Pancreas (tissue), 10 donors: ENCODE data around the gene MCRIP2. TPM values are rescaled to one million over a fixed set of nuclear protein-coding genes. Genes with fewer than 3 reads are reported as not detected.
A peak's percentile ranks its signal among the peaks of the same experiment; 100 is the strongest.

Experiments
- ATAC-seq, 4 donors: fragments of 200-7000 bp; cut with Tn5 transposase; one replicate each; pipeline versions ENCODE4 v1.8.0 to v1.9.1; 2020; ENCODE audit warnings: mild to moderate bottlenecking in 4 of 4, moderate library complexity in 4 of 4
- DNase-seq, 6 donors: peaks; one replicate each; pipeline ENCODE4 v3.0.0-alpha.2; 2020
- FAIRE-seq: peaks from 2 replicates; lab custom pipeline; 2012; peaks lifted over from hg19 to GRCh38; lab: Jason Lieb, UNC
- H3K27ac ChIP-seq, 4 donors: fragments of 200-600 bp; sonication (generic); 1 replicate in 3 of 4; 2 replicates in 1 of 4; pipeline versions ENCODE4 v1.5.0 to v1.8.0; 2020
- H3K27me3 ChIP-seq, 4 donors: fragments of 200-600 bp; one replicate each; pipeline ENCODE4 v1.8.0; 2021
- H3K36me3 ChIP-seq, 3 donors: fragments of 200-600 bp; sonication (generic) in 1 of 3; one replicate each; pipeline versions ENCODE4 v1.5.0 to v1.8.0; 2020 to 2021
- H3K4me1 ChIP-seq, 3 donors: fragments of 200-600 bp; one replicate each; pipeline ENCODE4 v1.8.0; 2021
- H3K4me3 ChIP-seq, 4 donors: fragments of 200-600 bp; sonication (generic) in 2 of 4; one replicate each; pipeline versions ENCODE4 v1.5.0 to v1.8.0; 2020 to 2021
- H3K9me3 ChIP-seq, 4 donors: fragments of 200-600 bp; one replicate each; pipeline ENCODE4 v1.8.0; 2021
- WGBS, 2 donors: extraction: QIAGEN DNeasy Blood & Tissue Kit; methylation state at CpG; one replicate each; pipeline ENCODE4 v1.1.7; 2013; 5-methylcytosine and 5-hydroxymethylcytosine counted together
- intact Hi-C, 3 donors: fragments of 100-400 bp; cut with DNase I; formaldehyde crosslinking; loops; one replicate each; pipeline versions ENCODE4 v1.11.1 to v1.14.2; 2022
- polyA plus RNA-seq, 2 donors: library from polyadenylated mRNA; stranded (reverse); fragments of 200-250 nt; gene quantifications; one replicate each; pipeline ENCODE4 v1.2.3, GENCODE V29; 2013
- total RNA-seq, 6 donors: library from RNA; stranded (reverse); fragmentation: NEBNext Ultra II Directional in 4 of 6; extraction: Animal tissue kit (Norgen Biotek cat#: 25700) in 4 of 6; gene quantifications; one replicate each; pipeline versions ENCODE4 v1.2.1 to v1.2.4, GENCODE V29; 2021 to 2023
- TF ChIP-seq, protein P1 (sequence below), 4 donors: fragments of 200-600 bp; sonication (generic) in 3 of 4; IDR thresholded peaks; one replicate each; pipeline versions ENCODE4 v1.5.0 to v1.8.0; 2021; ENCODE audit warnings: antibody characterized with exemption in 4 of 4
- donor health status: healthy with polysubstance abuse.
- donor health status: DM: no; HTN: no; CAD: no; lungs with moderate emphysema.
- donor health status: DM: no; HTN: no; CAD: no.
- donor health status: control.
- donor health status: control.
- donor health status: Bipolar disorder and iron deficiency.
- donor health status: DM: yes; HTN: yes; CAD: no.
- donor health status: DM: no; HTN: no; CAD: no.
- donor health status: DM: no; HTN: no; CAD: no.
- donor health status: DM: yes; HTN: yes; CAD: no.

Gene MCRIP2
- total and polyA plus RNA-seq, 8 donors: 19.0 to 89.3 (median 27.7) TPM

DNA sequence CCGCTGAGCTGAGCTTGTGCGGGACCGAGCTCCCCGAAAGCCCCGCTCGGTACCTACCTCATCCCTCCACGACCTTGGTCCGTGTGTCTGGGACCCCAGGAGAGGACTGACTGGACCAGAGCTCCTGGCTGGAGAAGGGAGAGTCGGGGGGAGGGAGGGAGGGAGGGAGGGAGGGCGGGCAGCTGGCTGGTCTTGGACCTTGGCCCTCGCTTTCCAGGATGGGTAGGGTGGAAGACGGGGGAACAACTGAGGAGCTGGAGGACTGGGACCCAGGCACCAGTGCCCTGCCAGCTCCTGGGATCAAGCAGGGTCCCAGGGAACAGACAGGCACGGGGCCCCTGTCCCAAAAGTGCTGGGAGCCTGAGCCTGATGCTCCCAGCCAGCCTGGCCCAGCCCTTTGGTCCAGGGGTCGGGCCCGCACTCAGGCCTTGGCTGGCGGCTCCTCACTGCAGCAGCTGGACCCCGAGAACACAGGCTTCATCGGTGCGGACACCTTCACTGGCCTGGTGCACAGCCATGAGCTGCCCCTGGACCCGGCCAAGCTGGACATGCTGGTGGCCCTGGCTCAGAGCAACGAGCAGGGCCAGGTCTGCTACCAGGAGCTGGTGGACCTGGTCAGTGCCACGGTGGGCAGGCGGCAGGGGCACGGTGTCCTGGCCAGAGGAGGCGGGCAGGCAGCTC is 34.4 kb downstream of the MCRIP2 start:
- peaks cover under 1 to 2% (median 1%) of the 10 kb centered on the region in 3 donors for H3K4me1 ChIP-seq
- FAIRE-seq (no peak), DNase-seq (peak in 1 of 6 donors; percentile 87), ATAC-seq (no peak)
- H3K9me3 ChIP-seq: no peaks in the 10 kb centered on the region
- TF ChIP-seq, protein P1, sequence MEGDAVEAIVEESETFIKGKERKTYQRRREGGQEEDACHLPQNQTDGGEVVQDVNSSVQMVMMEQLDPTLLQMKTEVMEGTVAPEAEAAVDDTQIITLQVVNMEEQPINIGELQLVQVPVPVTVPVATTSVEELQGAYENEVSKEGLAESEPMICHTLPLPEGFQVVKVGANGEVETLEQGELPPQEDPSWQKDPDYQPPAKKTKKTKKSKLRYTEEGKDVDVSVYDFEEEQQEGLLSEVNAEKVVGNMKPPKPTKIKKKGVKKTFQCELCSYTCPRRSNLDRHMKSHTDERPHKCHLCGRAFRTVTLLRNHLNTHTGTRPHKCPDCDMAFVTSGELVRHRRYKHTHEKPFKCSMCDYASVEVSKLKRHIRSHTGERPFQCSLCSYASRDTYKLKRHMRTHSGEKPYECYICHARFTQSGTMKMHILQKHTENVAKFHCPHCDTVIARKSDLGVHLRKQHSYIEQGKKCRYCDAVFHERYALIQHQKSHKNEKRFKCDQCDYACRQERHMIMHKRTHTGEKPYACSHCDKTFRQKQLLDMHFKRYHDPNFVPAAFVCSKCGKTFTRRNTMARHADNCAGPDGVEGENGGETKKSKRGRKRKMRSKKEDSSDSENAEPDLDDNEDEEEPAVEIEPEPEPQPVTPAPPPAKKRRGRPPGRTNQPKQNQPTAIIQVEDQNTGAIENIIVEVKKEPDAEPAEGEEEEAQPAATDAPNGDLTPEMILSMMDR (IDR thresholded peaks at IDR 0.05): no peak
- peak overlapping the region in 2 of 4 donors; percentile 30 to 35 for H3K4me3 ChIP-seq
- H3K27me3 ChIP-seq: no peaks in the 10 kb centered on the region
- peaks cover 0 to 21% (median 20%) of the 10 kb centered on the region in 3 donors for H3K36me3 ChIP-seq
- WGBS, 2 donors: 42 to 46% methylated on average over 24 to 25 of the region's 25 CpGs
- no peak overlapping the region for H3K27ac ChIP-seq
- intact Hi-C loops: no loop called here

DNA sequence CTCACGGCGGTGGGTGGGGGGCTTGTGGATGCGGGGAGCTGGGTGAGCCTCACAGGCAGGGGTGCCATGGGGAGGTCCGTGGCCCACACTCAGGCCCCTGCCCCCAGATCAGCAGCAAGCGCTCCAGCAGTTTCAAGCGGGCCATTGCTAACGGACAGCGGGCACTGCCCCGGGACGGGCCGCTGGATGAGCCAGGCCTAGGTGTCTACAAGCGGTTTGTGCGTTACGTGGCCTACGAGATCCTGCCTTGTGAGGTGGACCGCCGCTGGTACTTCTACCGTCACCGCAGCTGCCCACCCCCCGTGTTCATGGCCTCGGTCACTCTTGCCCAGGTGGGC is 34.9 kb downstream of the MCRIP2 start:
- FAIRE-seq: no peak
- no peaks in the 10 kb centered on the region for H3K27me3 ChIP-seq
- H3K9me3 ChIP-seq: no peaks in the 10 kb centered on the region
- intact Hi-C loops: no loop called here
- TF ChIP-seq, protein P1 (IDR thresholded peaks at IDR 0.05): no peak
- H3K4me3 ChIP-seq: no peak overlapping the region
- H3K4me1 ChIP-seq: peaks cover 5 to 7% (median 6%) of the 10 kb centered on the region in 3 donors
- H3K27ac ChIP-seq: no peak overlapping the region
- no peak for DNase-seq
- 88 to 92% methylated on average over 18 to 21 of the region's 21 CpGs for WGBS, 2 donors
- H3K36me3 ChIP-seq: peaks cover 0 to 17% (median 15%) of the 10 kb centered on the region in 3 donors
- no peak for ATAC-seq

DNA sequence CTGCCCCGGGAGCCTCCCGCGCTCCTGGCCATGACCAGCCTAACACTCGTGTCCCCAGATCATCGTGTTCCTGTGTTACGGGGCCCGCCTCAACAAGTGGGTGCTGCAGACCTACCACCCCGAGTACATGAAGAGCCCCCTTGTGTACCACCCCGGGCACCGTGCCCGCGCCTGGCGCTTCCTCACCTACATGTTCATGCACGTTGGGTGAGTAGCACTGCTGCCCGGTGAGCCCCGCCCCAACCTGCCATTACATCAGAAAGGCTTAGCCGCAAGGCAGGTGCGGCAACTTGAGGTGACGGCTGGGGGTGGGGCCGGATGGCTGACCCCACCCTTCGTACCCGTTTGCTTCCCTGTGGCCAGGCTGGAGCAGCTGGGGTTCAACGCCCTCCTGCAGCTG is 35.3 kb downstream of the MCRIP2 start:
- H3K27me3 ChIP-seq: no peaks in the 10 kb centered on the region
- H3K4me1 ChIP-seq: peaks cover 9 to 11% (median 9%) of the 10 kb centered on the region in 3 donors
- no peak overlapping the region for H3K4me3 ChIP-seq
- intact Hi-C loops: no loop called here
- H3K27ac ChIP-seq: no peak overlapping the region
- H3K36me3 ChIP-seq: peaks cover 0 to 19% (median 17%) of the 10 kb centered on the region in 3 donors
- ATAC-seq (no peak), DNase-seq (peak in 2 of 6 donors; percentile 33 to 84), FAIRE-seq (no peak)
- 76 to 82% methylated on average over 23 of the region's 23 CpGs for WGBS, 2 donors
- no peaks in the 10 kb centered on the region for H3K9me3 ChIP-seq
- TF ChIP-seq, protein P1 (IDR thresholded peaks at IDR 0.05): no peak

DNA sequence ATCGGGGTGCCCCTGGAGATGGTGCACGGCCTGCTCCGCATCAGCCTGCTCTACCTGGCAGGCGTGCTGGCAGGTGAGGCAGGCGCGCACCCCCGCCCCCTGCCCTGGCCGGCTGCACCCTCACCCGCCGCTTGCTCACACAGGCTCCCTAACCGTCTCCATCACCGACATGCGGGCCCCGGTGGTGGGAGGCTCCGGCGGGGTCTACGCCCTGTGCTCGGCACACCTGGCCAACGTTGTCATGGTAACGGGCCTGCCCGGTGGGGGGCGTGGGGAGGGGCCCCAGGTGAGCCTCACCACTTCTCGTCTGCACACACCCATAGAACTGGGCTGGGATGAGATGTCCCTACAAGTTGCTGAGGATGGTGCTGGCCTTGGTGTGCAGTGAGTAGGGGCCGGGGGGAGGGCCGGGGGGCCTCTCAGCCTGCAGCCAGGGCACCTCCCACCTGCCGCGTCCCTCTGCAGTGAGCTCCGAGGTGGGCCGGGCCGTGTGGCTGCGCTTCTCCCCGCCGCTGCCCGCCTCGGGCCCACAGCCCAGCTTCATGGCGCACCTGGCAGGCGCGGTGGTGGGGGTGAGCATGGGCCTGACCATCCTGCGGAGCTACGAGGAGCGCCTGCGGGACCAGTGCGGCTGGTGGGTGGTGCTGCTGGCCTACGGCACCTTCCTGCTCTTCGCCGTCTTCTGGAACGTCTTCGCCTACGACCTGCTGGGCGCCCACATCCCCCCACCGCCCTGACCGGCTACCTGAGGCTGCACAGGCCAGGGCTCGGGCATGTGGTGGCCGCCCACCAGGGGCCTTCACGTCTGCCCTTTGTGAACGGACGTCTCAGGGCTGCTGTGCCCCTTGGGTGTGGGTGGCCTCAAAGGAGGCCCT is 35.9 kb downstream of the MCRIP2 start:
- H3K9me3 ChIP-seq: no peaks in the 10 kb centered on the region
- H3K4me1 ChIP-seq: peaks cover 9 to 13% (median 12%) of the 10 kb centered on the region in 3 donors
- DNase-seq: peak in 2 of 6 donors; percentile 39 to 87
- H3K36me3 ChIP-seq: peaks cover 0 to 19% (median 17%) of the 10 kb centered on the region in 3 donors
- no peak for FAIRE-seq
- TF ChIP-seq, protein P1 (IDR thresholded peaks at IDR 0.05): no peak
- no peak overlapping the region for H3K27ac ChIP-seq
- H3K27me3 ChIP-seq: no peaks in the 10 kb centered on the region
- ATAC-seq: no peak
- WGBS, 2 donors: 77 to 78% methylated on average over 49 to 57 of the region's 57 CpGs
- no peak overlapping the region for H3K4me3 ChIP-seq
- intact Hi-C loops: no loop called here
